ENCODE data around the gene ALG2. TPM values are rescaled to one million over a fixed set of nuclear protein-coding genes. Genes with fewer than 3 reads are reported as not detected.

ALG2 gene
- total and polyA plus RNA-seq, 10 donors: 15.4 to 39.5 (median 26.0) TPM

DNA sequence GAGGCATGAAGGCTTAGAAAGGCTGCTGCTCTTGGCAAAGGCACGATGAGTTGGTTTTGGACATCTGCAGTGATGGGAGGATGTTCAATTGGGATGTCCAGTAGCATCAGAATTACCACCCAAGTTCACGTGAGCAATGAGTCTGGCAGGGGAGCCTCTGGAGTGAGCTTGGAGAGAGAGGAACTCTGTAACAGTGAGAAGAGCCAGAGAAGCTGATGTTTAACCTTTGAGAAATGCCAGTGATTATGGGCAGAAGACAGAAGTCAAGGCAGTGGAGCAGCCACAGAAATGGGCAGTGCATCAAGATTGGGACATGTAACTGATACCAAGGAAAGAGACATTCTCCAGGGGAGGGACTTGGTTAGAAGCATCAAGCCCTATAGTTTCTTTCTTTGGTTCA is 40.2 kb upstream of the ALG2 start:
- 82 to 95% (median 89%) methylated on average over 2 of the region's 2 CpGs for WGBS, 5 donors
- H3K9me3 ChIP-seq: no peaks in the 10 kb centered on the region
- no peaks in the 10 kb centered on the region for H3K36me3 ChIP-seq
- no peak for TF ChIP-seq POLR2AphosphoS5 (IDR thresholded peaks at IDR 0.05)
- TF ChIP-seq, protein P1, sequence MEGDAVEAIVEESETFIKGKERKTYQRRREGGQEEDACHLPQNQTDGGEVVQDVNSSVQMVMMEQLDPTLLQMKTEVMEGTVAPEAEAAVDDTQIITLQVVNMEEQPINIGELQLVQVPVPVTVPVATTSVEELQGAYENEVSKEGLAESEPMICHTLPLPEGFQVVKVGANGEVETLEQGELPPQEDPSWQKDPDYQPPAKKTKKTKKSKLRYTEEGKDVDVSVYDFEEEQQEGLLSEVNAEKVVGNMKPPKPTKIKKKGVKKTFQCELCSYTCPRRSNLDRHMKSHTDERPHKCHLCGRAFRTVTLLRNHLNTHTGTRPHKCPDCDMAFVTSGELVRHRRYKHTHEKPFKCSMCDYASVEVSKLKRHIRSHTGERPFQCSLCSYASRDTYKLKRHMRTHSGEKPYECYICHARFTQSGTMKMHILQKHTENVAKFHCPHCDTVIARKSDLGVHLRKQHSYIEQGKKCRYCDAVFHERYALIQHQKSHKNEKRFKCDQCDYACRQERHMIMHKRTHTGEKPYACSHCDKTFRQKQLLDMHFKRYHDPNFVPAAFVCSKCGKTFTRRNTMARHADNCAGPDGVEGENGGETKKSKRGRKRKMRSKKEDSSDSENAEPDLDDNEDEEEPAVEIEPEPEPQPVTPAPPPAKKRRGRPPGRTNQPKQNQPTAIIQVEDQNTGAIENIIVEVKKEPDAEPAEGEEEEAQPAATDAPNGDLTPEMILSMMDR (IDR thresholded peaks at IDR 0.05 in 8 of 11, conservative IDR thresholded peaks at IDR 0.05 in 3 of 11): no peak
- no peak for TF ChIP-seq POLR2A (IDR thresholded peaks at IDR 0.05)
- intact Hi-C loops (cut with DNase I; ENCODE audit: low total_unique reads): no loop called here
- no peak for DNase-seq
- H3K4me1 ChIP-seq: peaks cover 6 to 28% (median 18%) of the 10 kb centered on the region in 6 donors
- H3K27me3 ChIP-seq (replicated peaks in 1 of 7): no peaks in the 10 kb centered on the region
- no peak overlapping the region for H3K27ac ChIP-seq
- no peak overlapping the region for H3K4me3 ChIP-seq

DNA sequence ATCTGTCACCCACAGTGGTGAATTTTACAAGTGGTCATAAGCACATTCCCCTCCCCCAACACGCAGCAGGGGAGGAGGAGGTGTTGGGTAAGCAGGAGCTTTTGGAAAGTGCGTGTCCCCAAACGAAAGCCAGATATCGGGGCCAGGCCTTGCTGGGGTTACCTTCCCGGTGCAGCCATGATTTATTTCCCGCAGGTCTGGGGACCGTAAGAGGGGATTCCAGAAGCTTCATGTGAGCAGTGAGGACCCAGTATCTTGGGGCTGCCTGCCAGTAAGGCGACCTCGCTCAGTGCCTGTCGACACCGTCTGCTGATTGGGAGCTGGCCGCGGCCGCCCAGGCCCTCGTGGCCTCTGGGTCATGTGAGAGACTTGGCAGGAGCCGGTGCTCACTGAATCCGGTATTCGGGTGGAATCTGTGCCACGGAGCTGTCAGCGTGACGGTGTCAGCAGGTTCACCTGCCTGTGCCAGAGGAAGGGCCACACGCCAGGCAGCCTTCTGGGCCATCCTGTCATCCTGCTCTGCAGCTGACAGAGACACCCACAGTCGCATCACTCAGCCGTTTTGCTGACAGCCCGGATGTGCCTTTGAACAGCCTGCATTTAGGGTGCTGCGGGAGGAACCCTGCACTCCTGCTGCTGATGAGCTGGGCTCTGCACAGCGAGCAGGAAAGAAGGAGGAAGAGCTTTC is 37.6 kb upstream of the ALG2 start:
- no peaks in the 10 kb centered on the region for H3K27me3 ChIP-seq (replicated peaks in 1 of 7)
- intact Hi-C loops (cut with DNase I; ENCODE audit: low total_unique reads): no loop called here
- peak overlapping the region in 5 of 8 donors; percentile 4 to 52 (median 22) for H3K4me3 ChIP-seq
- TF ChIP-seq POLR2AphosphoS5 (IDR thresholded peaks at IDR 0.05) (peak; percentile 52 to 69 (median 68)), POLR2A (IDR thresholded peaks at IDR 0.05) (no peak)
- peak overlapping the region in 6 of 8 donors; percentile 29 to 63 (median 44) for H3K27ac ChIP-seq
- peaks cover 0 to 16% (median 11%) of the 10 kb centered on the region in 6 donors for H3K4me1 ChIP-seq
- no peaks in the 10 kb centered on the region for H3K36me3 ChIP-seq
- no peaks in the 10 kb centered on the region for H3K9me3 ChIP-seq
- 35 to 57% (median 40%) methylated on average over 25 to 27 of the region's 27 CpGs for WGBS, 5 donors
- peak; percentile 87 for DNase-seq

DNA sequence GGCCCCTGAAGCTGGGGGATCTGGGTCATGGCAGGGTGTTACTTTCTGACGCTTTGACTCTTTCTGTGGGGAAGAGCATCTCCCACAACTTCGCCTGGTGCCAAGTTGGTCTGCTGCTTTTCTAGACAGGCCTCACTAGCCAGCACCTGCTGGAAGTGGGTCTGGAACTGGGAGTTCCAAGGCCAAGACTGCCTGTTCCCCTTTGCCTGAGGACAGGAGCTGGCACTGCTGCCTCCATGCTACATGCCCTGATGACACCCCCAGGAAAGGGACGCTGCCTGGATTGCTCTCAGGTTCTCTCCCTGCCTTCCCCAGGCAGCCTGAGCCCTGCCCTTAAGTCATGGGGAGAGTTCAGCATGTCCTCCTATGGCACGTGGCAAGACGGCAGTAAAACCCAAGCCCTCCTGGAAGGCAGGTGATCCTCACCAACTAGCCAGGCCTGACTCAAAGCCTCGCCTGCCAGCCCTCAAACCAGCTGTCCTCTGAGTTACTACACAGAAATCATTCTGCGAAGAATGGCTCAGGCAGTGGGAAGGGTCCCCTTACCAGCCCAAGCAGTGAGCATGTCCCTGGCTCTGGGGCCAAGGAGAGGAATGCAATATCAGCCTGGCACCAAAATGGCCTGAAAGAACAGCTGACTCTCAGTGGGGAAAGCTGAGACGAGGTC is 36.1 kb upstream of the ALG2 start:
- 93 to 96% (median 95%) methylated on average over 7 to 8 of the region's 8 CpGs for WGBS, 5 donors
- Histone ChIP-seq H3K4me1 (peaks cover 0 to 27% (median 11%) of the 10 kb centered on the region in 6 donors), H3K27me3 (replicated peaks in 1 of 7) (no peaks in the 10 kb centered on the region), H3K4me3 (no peak overlapping the region), H3K27ac (no peak overlapping the region), H3K36me3 (no peaks in the 10 kb centered on the region), H3K9me3 (no peaks in the 10 kb centered on the region)
- TF ChIP-seq, protein P1 (IDR thresholded peaks at IDR 0.05 in 8 of 11, conservative IDR thresholded peaks at IDR 0.05 in 3 of 11): no peak
- no peak for TF ChIP-seq POLR2AphosphoS5 (IDR thresholded peaks at IDR 0.05)
- TF ChIP-seq POLR2A (IDR thresholded peaks at IDR 0.05): no peak
- intact Hi-C loops (cut with DNase I; ENCODE audit: low total_unique reads): no loop called here
- no peak for DNase-seq

DNA sequence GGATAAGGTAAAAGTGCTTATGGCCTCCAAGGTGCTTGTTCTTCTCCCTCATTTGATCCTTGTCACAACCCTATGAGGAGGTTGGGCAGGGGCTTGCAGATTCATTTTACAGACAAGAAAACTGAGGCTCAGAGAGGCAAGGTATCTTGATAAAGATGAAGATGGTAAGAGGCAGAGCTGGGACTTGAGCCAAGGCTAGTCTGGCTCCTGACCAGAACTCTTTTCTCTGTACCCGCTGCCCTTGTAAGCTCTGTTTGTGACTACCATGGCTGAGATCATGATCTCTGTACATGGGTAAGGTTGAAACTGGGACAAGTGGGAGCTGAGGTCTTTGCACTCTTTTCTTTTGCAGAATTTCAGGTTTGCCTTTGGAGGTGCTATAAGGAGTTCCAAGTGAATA is 33.9 kb upstream of the ALG2 start:
- Histone ChIP-seq H3K27ac (no peak overlapping the region), H3K27me3 (replicated peaks in 1 of 7) (no peaks in the 10 kb centered on the region), H3K4me1 (peaks cover 0 to 27% (median 11%) of the 10 kb centered on the region in 6 donors), H3K36me3 (no peaks in the 10 kb centered on the region), H3K9me3 (no peaks in the 10 kb centered on the region), H3K4me3 (no peak overlapping the region)
- TF ChIP-seq POLR2AphosphoS5 (IDR thresholded peaks at IDR 0.05) (no peak), POLR2A (IDR thresholded peaks at IDR 0.05) (no peak)
- TF ChIP-seq, protein P1 (IDR thresholded peaks at IDR 0.05 in 8 of 11, conservative IDR thresholded peaks at IDR 0.05 in 3 of 11): no peak
- DNase-seq: no peak
- intact Hi-C loops (cut with DNase I; ENCODE audit: low total_unique reads): no loop called here
- 78 to 100% (median 94%) methylated on average over 1 of the region's 1 CpG for WGBS, 5 donors

All from spleen (tissue), 11 donors.